ENCODE data around the gene GLIS2.

GLIS2 gene

DNA sequence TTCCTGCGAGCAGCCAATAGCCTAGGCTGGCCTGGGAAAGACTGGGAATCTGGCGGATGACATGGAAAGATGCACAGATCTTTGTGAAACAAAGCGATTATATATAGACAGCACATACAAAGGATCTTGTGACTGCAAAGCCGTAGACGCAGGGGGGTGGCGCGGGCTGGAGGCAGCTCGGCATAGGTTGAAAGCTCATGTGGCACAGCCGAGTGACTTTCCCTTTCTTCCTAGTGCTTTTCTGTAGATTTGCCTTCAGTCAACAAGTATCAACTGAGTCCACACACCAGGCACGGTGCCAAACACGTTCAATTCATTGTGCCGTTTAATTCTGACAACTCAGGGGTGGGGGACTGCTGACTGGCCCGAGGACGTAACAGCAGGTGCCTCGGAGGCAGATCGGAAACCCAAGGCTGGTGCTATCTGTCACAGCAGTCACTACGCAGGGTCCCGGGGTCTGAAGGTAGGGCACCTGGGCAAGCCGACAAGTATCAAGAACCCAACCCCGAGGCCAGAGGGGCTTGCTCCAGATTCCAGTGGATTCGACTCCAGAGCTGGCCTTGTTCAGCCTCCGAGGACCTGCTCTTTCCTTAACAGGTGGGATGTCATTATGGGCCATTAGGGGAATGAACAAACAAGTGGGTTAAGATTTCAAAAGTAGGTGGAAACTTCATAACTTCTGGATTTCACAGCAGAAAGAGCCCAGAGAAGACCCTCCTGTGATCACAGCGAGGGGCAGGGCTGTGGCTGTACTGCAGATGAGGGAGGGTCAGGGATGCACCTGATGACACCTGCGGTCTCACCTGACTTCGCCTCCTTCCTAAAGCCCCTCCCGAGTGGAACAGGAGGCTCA lies 29.3 kb downstream of the GLIS2 start:
- no peak for TF ChIP-seq CTCF (IDR thresholded peaks at IDR 0.05; ENCODE audit: borderline replicate concordance, insufficient read depth, low read depth, low read length)
- no peak overlapping the region for H3K4me3 ChIP-seq (ENCODE audit: low read depth, low read length)

DNA sequence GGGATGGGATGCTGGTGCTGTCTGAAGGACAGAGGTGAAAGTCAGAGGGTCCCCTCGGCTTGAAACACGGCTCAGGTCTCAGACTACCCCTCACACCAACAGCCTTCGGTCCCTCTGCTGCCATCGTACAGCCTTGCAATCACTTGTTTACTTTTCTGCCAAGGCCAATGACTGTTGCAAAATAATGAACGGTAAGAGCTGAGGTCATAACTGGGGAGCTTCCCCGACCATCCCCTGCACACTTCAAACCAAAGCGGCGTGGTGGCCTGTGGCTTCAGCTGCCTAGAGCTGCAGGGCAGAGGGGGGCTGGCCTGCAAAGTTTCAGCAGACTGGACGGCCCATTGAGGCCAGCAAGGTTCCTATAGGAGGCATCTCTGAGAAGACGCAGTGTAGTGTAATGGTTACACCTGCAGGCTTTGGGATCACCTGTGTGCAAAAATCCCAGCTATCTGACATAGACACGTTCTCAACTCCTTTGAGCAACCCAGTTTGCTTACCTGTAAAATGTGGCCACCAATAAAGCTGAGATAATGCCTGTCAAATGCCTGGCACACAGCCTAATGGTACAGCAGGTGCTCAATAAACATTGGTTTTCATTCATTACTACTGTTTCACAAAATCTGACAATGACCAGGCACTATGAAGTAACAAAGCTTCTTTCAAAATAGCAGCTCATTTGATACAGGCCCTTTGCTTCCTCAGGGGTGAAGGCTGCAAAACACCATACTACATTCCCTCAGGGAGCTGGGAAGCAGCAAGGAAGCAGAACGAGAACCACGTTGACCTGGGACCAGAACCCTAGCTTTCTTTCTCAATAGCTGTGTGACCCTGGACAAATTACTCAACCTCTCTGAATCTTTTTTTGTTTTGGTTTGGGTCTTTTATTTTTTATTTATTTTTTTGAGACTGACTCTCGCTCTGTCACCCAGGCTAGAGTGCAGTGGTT lies 30.2 kb downstream of the GLIS2 start:
- no peak overlapping the region for H3K4me3 ChIP-seq (ENCODE audit: low read depth, low read length)
- no peak for TF ChIP-seq CTCF (IDR thresholded peaks at IDR 0.05; ENCODE audit: borderline replicate concordance, insufficient read depth, low read depth, low read length)

DNA sequence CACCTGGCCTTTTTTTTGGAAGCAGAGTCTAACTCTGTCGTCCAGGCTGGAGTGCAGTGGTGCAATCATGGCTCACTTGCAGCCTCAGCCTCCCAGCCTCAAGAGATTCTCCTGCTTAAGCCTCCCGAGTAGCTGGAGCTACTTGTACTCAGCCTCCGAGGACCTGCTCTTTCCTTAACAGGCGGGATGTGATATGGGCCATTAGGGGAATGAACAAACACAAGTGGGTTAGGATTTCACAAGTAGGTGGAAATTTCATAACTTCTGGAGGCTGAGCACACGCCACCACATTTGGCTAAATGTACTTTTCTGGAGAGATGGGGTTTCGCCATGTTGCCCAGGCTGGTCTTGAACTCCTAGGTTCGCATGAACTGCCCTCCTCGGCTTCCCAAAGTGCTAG lies 31.1 kb downstream of the GLIS2 start:
- no peak for TF ChIP-seq CTCF (IDR thresholded peaks at IDR 0.05; ENCODE audit: borderline replicate concordance, insufficient read depth, low read depth, low read length)
- H3K4me3 ChIP-seq (ENCODE audit: low read depth, low read length) = no peak overlapping the region

GRCh38 chr16:4347765-4348509 lies 32.1 kb downstream of the GLIS2 start:
- H3K4me3 ChIP-seq (ENCODE audit: low read depth, low read length) = no peak overlapping the region
- TF ChIP-seq CTCF (IDR thresholded peaks at IDR 0.05; ENCODE audit: borderline replicate concordance, insufficient read depth, low read depth, low read length) = no peak

DNA sequence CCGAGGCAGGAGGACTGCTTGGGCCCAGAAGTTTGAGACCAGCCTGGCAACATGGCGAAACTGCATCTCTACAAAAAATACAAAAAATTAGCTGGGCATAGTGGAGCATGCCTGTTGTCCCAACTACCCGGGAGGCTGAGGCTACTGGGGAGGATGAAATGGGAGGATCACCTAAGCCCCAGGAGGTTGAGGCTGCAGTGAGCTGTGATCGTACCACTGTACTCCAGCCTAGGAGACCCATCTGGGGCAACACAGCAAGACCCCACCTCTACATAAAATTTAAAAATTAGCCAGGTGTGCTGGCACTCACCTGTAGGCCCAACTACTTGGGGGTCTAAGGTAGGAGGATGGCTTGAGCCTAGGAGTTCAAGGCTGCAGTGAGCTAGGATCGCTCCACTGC lies 33.5 kb downstream of the GLIS2 start:
- no peak overlapping the region for H3K4me3 ChIP-seq (ENCODE audit: low read depth, low read length)
- TF ChIP-seq CTCF (IDR thresholded peaks at IDR 0.05; ENCODE audit: borderline replicate concordance, insufficient read depth, low read depth, low read length) = no peak

GRCh38 chr16:4350365-4350786 lies 34.5 kb downstream of the GLIS2 start:
- no peak for TF ChIP-seq CTCF (IDR thresholded peaks at IDR 0.05; ENCODE audit: borderline replicate concordance, insufficient read depth, low read depth, low read length)
- H3K4me3 ChIP-seq (ENCODE audit: low read depth, low read length) = peak overlapping the region; percentile 99

Measured in GM12875 (cell line).